Hepatocyte (in vitro differentiated cells): Measurements from ENCODE around the gene VSTM2L. TPM values are rescaled to one million over a fixed set of nuclear protein-coding genes. Genes with fewer than 3 reads are reported as not detected.

ENCODE experiments used
- DNase-seq: peaks from one replicate; pipeline ENCODE4 v3.0.0-alpha.2; 2016; ENCODE audit warnings: low spot score
- H2AFZ ChIP-seq: fragments of 200-600 bp; sonication (generic); 2 replicates; pipeline ENCODE4 v1.6.0; 2016; ENCODE audit warnings: antibody characterized with exemption, mild to moderate bottlenecking
- H3K27ac ChIP-seq: fragments of 200-600 bp; sonication (generic); 2 replicates; pipeline ENCODE4 v1.5.1; 2016; ENCODE audit warnings: mild to moderate bottlenecking
- H3K27me3 ChIP-seq: fragments of 200-600 bp; sonication (generic); 2 replicates; pipeline ENCODE4 v1.6.1; 2016
- H3K36me3 ChIP-seq: fragments of 200-600 bp; sonication (generic); replicated peaks from 2 replicates; pipeline ENCODE4 v1.5.1; 2016; ENCODE audit warnings: low read depth; ENCODE audit not compliant: insufficient read depth
- H3K4me1 ChIP-seq: fragments of 200-600 bp; sonication (generic); 2 replicates; pipeline ENCODE4 v1.5.1; 2016; ENCODE audit warnings: mild to moderate bottlenecking, moderate library complexity; ENCODE audit not compliant: insufficient read depth
- H3K4me2 ChIP-seq: fragments of 200-600 bp; sonication (generic); 2 replicates; pipeline ENCODE4 v1.6.0; 2016
- H3K4me3 ChIP-seq: fragments of 200-600 bp; sonication (generic); 2 replicates; pipeline ENCODE4 v1.5.1; 2016; ENCODE audit warnings: mild to moderate bottlenecking
- H3K79me2 ChIP-seq: fragments of 200-600 bp; sonication (generic); 2 replicates; pipeline ENCODE4 v1.6.0; 2017; ENCODE audit warnings: mild to moderate bottlenecking
- H3K9me2 ChIP-seq: fragments of 200-600 bp; sonication (generic); replicated peaks from 2 replicates; pipeline ENCODE4 v1.6.0; 2017; ENCODE audit warnings: mild to moderate bottlenecking; ENCODE audit not compliant: insufficient read depth
- H3K9me3 ChIP-seq: fragments of 200-600 bp; sonication (generic); 2 replicates; pipeline ENCODE4 v1.5.1; 2016; ENCODE audit warnings: low read depth, mild to moderate bottlenecking
- H4K20me1 ChIP-seq: fragments of 200-600 bp; sonication (generic); 2 replicates; pipeline ENCODE4 v1.6.0; 2016; ENCODE audit warnings: mild to moderate bottlenecking; ENCODE audit not compliant: insufficient read depth, poor library complexity, severe bottlenecking
- CTCF ChIP-seq: fragments of 200-600 bp; sonication (generic); IDR thresholded peaks from 2 replicates; pipeline ENCODE4 v1.5.1; 2016; ENCODE audit warnings: antibody characterized with exemption, mild to moderate bottlenecking; ENCODE audit not compliant: poor library complexity
- EZH2 ChIP-seq: fragments of 200-600 bp; sonication (generic); IDR thresholded peaks from 2 replicates; pipeline ENCODE4 v1.6.1; 2016; ENCODE audit warnings: antibody characterized with exemption, mild to moderate bottlenecking, borderline replicate concordance
- EZH2phosphoT487 ChIP-seq: fragments of 200-600 bp; sonication (generic); IDR thresholded peaks from one replicate; pipeline ENCODE4 v1.6.1; 2018; ENCODE audit warnings: antibody characterized with exemption, mild to moderate bottlenecking, low read depth, moderate library complexity; ENCODE audit not compliant: unreplicated experiment, severe bottlenecking
- WGBS: methylation state at CpG from one replicate; pipeline ENCODE4 v1.1.6; 2016; ENCODE audit warnings: low lambda C conversion rate; ENCODE audit errors: missing lambda C conversion rate; 5-methylcytosine and 5-hydroxymethylcytosine counted together
- polyA plus RNA-seq: library from polyadenylated mRNA; unstranded; fragments of >200 nt; fragmentation: Nextera tagmentation; extraction: Ambion mirVana; gene quantifications from 2 replicates; pipeline ENCODE4 v1.2.1, GENCODE V29; 2016
- total RNA-seq: library from RNA; depleted of rRNA; stranded (reverse); fragments of >200 nt; gene quantifications from 2 replicates; pipeline ENCODE4 v1.2.3, GENCODE V29; 2014

The VSTM2L gene
- total and polyA plus RNA-seq, 2 experiments from 2014 or later = 2.5 to 3.7 TPM

GRCh38 chr20:37969949-37970855, 67.3 kb downstream of the VSTM2L start:
- no peaks in the 10 kb centered on the region for H3K27me3 ChIP-seq
- H3K4me3 ChIP-seq = no peak overlapping the region
- no peaks in the 10 kb centered on the region for H3K9me2 ChIP-seq
- no peak for DNase-seq
- H3K36me3 ChIP-seq = no peaks in the 10 kb centered on the region
- no peak overlapping the region for H2AFZ ChIP-seq
- WGBS = 85% methylated on average over 7 of the region's 7 CpGs
- no peak overlapping the region for H3K27ac ChIP-seq
- no peaks in the 10 kb centered on the region for H3K9me3 ChIP-seq
- H4K20me1 ChIP-seq = no peaks in the 10 kb centered on the region
- no peak overlapping the region for H3K4me2 ChIP-seq
- H3K4me1 ChIP-seq = no peaks in the 10 kb centered on the region
- no peaks in the 10 kb centered on the region for H3K79me2 ChIP-seq
- TF ChIP-seq EZH2phosphoT487 (no peak), EZH2 (no peak), CTCF (no peak)

GRCh38 chr20:37970856-37971245, 67.9 kb downstream of the VSTM2L start:
- no peaks in the 10 kb centered on the region for H3K4me1 ChIP-seq
- no peak for TF ChIP-seq EZH2
- TF ChIP-seq EZH2phosphoT487 = no peak
- no peak for TF ChIP-seq CTCF
- H3K9me2 ChIP-seq = no peaks in the 10 kb centered on the region
- H2AFZ ChIP-seq = no peak overlapping the region
- no peak overlapping the region for H3K27ac ChIP-seq
- no peaks in the 10 kb centered on the region for H3K27me3 ChIP-seq
- H3K4me3 ChIP-seq = no peak overlapping the region
- H3K9me3 ChIP-seq = no peaks in the 10 kb centered on the region
- H4K20me1 ChIP-seq = no peaks in the 10 kb centered on the region
- H3K4me2 ChIP-seq = no peak overlapping the region
- H3K79me2 ChIP-seq = no peaks in the 10 kb centered on the region
- no peak for DNase-seq
- H3K36me3 ChIP-seq = no peaks in the 10 kb centered on the region

- Histone ChIP-seq H3K36me3 (no peaks in the 10 kb centered on the region), H3K9me3 (no peaks in the 10 kb centered on the region), H3K4me2 (no peak overlapping the region), H3K4me1 (no peaks in the 10 kb centered on the region), H3K4me3 (no peak overlapping the region), H3K27ac (no peak overlapping the region), H2AFZ (no peak overlapping the region), H4K20me1 (no peaks in the 10 kb centered on the region), H3K79me2 (no peaks in the 10 kb centered on the region), H3K27me3 (no peaks in the 10 kb centered on the region), H3K9me2 (no peaks in the 10 kb centered on the region)
- no peak for DNase-seq
- WGBS = 94% methylated on average over 5 of the region's 5 CpGs
- no peak for TF ChIP-seq EZH2
- no peak for TF ChIP-seq CTCF
- TF ChIP-seq EZH2phosphoT487 = no peak
Measured at GRCh38 chr20:37971561-37972127, 68.7 kb downstream of the VSTM2L start.
